ENCODE measurements around the gene LRMDA. TPM values are rescaled to one million over a fixed set of nuclear protein-coding genes. Genes with fewer than 3 reads are reported as not detected.
A peak's percentile ranks its signal among the peaks of the same experiment; 100 is the strongest.

LRMDA gene
- polyA plus RNA-seq, 1 donor (not counting 4 experiments of a cell fraction or from before 2014, with no cell fraction given), result not detected

DNA sequence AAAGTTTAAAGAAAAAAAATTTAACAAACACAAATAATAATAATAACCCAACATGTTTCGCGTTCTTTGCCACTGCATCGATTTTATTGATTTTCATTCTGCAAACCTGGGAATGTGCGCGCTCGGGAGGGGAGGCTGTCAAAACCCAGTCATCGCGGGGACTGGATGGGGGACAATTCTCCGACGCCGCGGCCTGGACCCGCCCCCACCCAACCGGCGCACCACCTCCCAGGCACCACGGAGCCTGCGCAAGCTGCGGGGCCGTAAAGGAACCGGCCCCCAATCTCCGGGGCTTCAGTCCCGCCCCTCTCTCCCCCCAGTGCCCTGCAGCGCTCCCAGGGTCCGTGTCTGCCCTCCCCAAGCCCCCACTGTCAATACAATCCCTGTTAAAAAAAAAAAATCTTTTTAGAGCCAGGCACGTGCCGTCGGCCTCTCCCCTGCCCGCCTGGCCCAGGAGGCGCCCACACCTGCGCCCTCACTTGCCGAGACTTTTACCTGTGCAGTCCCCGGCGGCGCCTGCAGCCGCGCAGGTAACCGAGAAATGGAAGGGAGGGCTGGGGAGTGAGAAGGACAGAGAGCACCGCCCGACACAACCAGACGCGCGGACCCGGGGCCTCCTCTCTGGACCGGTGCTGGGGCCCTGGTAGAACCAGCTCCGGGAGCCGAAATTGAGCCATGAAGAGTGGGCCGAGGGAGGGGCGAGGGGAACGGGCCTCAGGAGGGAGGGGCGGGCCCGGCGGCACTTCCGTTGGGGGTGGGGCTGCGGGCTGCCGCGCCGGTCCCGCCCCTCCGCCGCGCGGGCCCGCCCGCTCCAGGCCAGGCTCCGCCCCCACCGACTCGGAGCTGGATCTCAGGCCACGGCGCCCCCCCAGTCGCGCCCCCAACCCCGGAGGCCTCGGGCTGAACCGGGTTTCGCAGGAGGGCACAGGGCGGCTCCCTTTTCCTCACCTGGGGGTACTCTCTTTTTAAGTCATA, 22.2 kb upstream of the LRMDA start:
- Histone ChIP-seq H3K27ac (ENCODE audit: control insufficient read depth, insufficient read depth, low read length) (peak overlapping the region; percentile 61), H3K4me2 (ENCODE audit: control insufficient read depth, extremely low read depth, insufficient read depth, low read depth, low read length) (peak overlapping the region; percentile 85), H3K4me1 (ENCODE audit: control insufficient read depth, extremely low read depth, insufficient read depth, low read length) (peaks cover 26% of the 10 kb centered on the region), H3K9ac (ENCODE audit: control insufficient read depth, extremely low read depth, insufficient read depth, low read length) (peak overlapping the region; percentile 78), H4K20me1 (ENCODE audit: control insufficient read depth, extremely low read depth, insufficient read depth, low read length) (no peaks in the 10 kb centered on the region), H3K36me3 (ENCODE audit: control insufficient read depth in 2 of 2, extremely low read depth in 1 of 2, insufficient read depth in 2 of 2, low read length in 2 of 2) (peaks cover 0 to 2% of the 10 kb centered on the region in 2 experiments), H3K4me3 (ENCODE audit: control insufficient read depth in 2 of 3, extremely low read depth in 1 of 3, insufficient read depth in 2 of 3, low read depth in 1 of 3, low read length in 3 of 3) (peak overlapping the region; percentile 64 to 87 (median 74)), H3K9me3 (ENCODE audit: control insufficient read depth, low read depth, low read length) (no peaks in the 10 kb centered on the region), H3K79me2 (ENCODE audit: control insufficient read depth, insufficient read depth, low read length) (no peaks in the 10 kb centered on the region), H3K9me1 (ENCODE audit: control insufficient read depth, extremely low read depth, insufficient read depth, low read length) (no peaks in the 10 kb centered on the region), H2AFZ (ENCODE audit: control insufficient read depth, low read length) (peak overlapping the region; percentile 70), H3K27me3 (ENCODE audit: control insufficient read depth, extremely low read depth, insufficient read depth, low read length) (no peaks in the 10 kb centered on the region)
- no peak for TF ChIP-seq EZH2 (IDR thresholded peaks at IDR 0.05; ENCODE audit: low read length)
- TF ChIP-seq, protein P1, sequence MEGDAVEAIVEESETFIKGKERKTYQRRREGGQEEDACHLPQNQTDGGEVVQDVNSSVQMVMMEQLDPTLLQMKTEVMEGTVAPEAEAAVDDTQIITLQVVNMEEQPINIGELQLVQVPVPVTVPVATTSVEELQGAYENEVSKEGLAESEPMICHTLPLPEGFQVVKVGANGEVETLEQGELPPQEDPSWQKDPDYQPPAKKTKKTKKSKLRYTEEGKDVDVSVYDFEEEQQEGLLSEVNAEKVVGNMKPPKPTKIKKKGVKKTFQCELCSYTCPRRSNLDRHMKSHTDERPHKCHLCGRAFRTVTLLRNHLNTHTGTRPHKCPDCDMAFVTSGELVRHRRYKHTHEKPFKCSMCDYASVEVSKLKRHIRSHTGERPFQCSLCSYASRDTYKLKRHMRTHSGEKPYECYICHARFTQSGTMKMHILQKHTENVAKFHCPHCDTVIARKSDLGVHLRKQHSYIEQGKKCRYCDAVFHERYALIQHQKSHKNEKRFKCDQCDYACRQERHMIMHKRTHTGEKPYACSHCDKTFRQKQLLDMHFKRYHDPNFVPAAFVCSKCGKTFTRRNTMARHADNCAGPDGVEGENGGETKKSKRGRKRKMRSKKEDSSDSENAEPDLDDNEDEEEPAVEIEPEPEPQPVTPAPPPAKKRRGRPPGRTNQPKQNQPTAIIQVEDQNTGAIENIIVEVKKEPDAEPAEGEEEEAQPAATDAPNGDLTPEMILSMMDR (optimal IDR thresholded peaks at IDR 0.05 in 1 of 3, IDR thresholded peaks at IDR 0.05 in 1 of 3, conservative IDR thresholded peaks at IDR 0.05 in 1 of 3; ENCODE audit: extremely low read depth in 1 of 3, insufficient read depth in 2 of 3, low read length in 3 of 3), result peak in 2 of 3 experiments; percentile 3 to 38
- FAIRE-seq (no peak), DNase-seq (ENCODE audit: low read depth, low spot score) (no peak)
- dilution Hi-C loops (cut with MboI; ENCODE audit: extremely low pct_ligation_motif_present, low sequenced_read_pairs), result no loop called here

DNA sequence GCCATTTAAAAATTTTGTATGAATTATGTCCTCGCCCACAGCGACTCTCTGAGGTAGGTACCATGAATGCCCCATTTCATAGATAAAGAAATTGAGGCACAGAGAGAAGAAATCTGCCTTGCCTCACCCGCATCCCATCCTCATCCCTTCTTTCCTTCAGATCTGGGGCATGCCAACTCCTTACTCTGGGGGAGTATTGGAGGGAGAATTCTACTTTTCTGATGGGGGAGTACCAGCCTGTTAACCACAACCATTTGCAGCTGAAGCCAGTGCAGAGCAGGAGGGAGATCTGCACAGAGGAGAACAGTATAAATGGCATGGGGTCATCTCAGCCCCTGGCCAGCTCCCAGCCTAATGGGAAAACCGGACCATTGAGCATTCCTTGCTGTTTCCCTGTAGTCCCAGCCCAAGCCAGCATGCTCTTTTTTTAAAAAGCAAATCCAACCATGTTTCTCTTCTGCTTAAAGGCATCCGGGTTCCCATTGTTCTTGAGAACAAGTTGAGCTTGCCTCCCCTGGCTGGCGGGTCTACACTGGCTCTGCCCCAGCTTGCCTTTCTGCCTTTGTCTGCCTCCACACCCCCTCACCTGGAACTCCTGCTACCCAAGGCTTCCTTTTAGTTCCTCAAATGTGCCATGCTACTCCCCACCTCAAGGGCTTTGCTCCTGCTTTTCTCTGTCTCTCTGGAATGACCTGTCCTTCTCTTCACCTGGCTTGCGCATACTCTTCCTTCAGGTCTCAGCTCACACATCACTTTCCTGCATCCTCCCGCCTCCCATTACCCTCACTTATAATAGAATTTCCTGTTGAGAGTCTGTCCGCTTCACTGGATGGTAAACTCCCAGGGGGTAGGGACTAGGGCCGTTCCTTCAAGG, 21.1 kb upstream of the LRMDA start:
- dilution Hi-C loops (cut with MboI; ENCODE audit: extremely low pct_ligation_motif_present, low sequenced_read_pairs), result no loop called here
- Histone ChIP-seq H2AFZ (ENCODE audit: control insufficient read depth, low read length) (peak overlapping the region; percentile 62), H3K4me3 (ENCODE audit: control insufficient read depth in 2 of 3, extremely low read depth in 1 of 3, insufficient read depth in 2 of 3, low read depth in 1 of 3, low read length in 3 of 3) (peak overlapping the region in 2 of 3 experiments; percentile 27 to 87), H3K9ac (ENCODE audit: control insufficient read depth, extremely low read depth, insufficient read depth, low read length) (no peak overlapping the region), H3K9me1 (ENCODE audit: control insufficient read depth, extremely low read depth, insufficient read depth, low read length) (no peaks in the 10 kb centered on the region), H3K79me2 (ENCODE audit: control insufficient read depth, insufficient read depth, low read length) (no peaks in the 10 kb centered on the region), H3K27me3 (ENCODE audit: control insufficient read depth, extremely low read depth, insufficient read depth, low read length) (no peaks in the 10 kb centered on the region), H4K20me1 (ENCODE audit: control insufficient read depth, extremely low read depth, insufficient read depth, low read length) (no peaks in the 10 kb centered on the region), H3K36me3 (ENCODE audit: control insufficient read depth in 2 of 2, extremely low read depth in 1 of 2, insufficient read depth in 2 of 2, low read length in 2 of 2) (peaks cover 0 to 2% of the 10 kb centered on the region in 2 experiments), H3K4me1 (ENCODE audit: control insufficient read depth, extremely low read depth, insufficient read depth, low read length) (peaks cover 16% of the 10 kb centered on the region), H3K9me3 (ENCODE audit: control insufficient read depth, low read depth, low read length) (no peaks in the 10 kb centered on the region), H3K27ac (ENCODE audit: control insufficient read depth, insufficient read depth, low read length) (no peak overlapping the region), H3K4me2 (ENCODE audit: control insufficient read depth, extremely low read depth, insufficient read depth, low read depth, low read length) (peak overlapping the region; percentile 85)
- no peak for DNase-seq (ENCODE audit: low read depth, low spot score)
- TF ChIP-seq EZH2 (IDR thresholded peaks at IDR 0.05; ENCODE audit: low read length), result no peak
- TF ChIP-seq, protein P1 (optimal IDR thresholded peaks at IDR 0.05 in 1 of 3, IDR thresholded peaks at IDR 0.05 in 1 of 3, conservative IDR thresholded peaks at IDR 0.05 in 1 of 3; ENCODE audit: extremely low read depth in 1 of 3, insufficient read depth in 2 of 3, low read length in 3 of 3), result peak in 1 of 3 experiments; percentile 21
- peak; percentile 70 for FAIRE-seq

Measured in keratinocyte (primary cell).